Mononuclear cell (primary cell): ENCODE results near the gene THUMPD1. TPM values are rescaled to one million over a fixed set of nuclear protein-coding genes. Genes with fewer than 3 reads are reported as not detected.

Experiments used
- H3K27me3 ChIP-seq: 2 replicates; pipeline ENCODE4 v1.6.0; 2011; ENCODE audit warnings: low read length, control low read depth; ENCODE audit not compliant: insufficient read depth
- H3K4me1 ChIP-seq: 2 replicates; pipeline ENCODE4 v1.5.1; 2011; ENCODE audit warnings: mild to moderate bottlenecking, low read length, control low read depth; ENCODE audit not compliant: insufficient read depth
- H3K4me3 ChIP-seq: 2 replicates; pipeline ENCODE4 v1.5.1; 2011; ENCODE audit warnings: mild to moderate bottlenecking, low read length, moderate library complexity
- H3K9me3 ChIP-seq: 2 replicates; pipeline ENCODE4 v1.5.1; 2011; ENCODE audit warnings: low read depth, mild to moderate bottlenecking, control low read depth, low read length
- total RNA-seq: library from RNA; depleted of rRNA; stranded (reverse); fragments of >200 nt; gene quantifications from one replicate; pipeline ENCODE4 v1.2.3, GENCODE V29; 2012

The THUMPD1 gene
- total RNA-seq, 1 donor, result 132 TPM

DNA sequence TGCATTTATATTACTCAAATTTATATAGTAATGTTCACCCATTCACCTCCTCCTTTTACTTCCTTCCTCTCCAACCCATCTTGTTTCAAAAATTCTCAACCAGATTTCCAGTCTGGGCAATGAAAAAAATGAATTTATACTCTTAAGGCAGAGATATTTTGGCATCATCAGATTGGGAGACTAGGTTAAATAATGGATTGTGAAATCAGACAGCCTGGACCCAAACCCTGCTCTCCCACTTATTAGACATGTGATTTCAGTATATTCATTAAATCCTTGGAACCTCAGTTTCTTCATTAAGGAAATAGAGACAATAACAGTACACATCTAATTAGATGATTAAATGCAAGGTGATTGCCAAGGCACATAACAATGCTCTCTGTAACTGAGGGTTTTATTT is 52.0 kb downstream of the THUMPD1 start:
- Histone ChIP-seq H3K27me3 (no peaks in the 10 kb centered on the region), H3K9me3 (no peaks in the 10 kb centered on the region), H3K4me1 (peaks cover 13% of the 10 kb centered on the region), H3K4me3 (no peak overlapping the region)

DNA sequence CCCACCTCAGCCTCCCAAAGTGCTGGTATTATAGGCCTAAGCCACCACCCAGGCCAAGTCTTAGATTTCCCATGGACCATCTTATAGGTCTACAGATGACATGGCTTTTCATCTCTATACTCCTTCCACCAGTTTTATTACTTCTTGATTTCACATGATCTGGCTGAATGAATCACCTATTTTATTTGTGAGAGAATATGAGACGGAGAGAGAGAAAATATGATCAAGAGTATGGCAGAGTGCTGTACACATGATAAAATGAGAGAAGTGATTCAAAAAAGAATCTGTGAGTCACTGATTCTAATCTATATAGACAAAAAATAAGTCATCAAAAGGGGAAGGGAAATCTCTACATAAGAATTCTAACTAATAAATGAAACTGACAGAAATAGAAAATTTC is 57.8 kb downstream of the THUMPD1 start:
- H3K9me3 ChIP-seq, result no peaks in the 10 kb centered on the region
- no peaks in the 10 kb centered on the region for H3K27me3 ChIP-seq
- H3K4me1 ChIP-seq, result peaks cover 15% of the 10 kb centered on the region
- H3K4me3 ChIP-seq, result no peak overlapping the region

Other genes starting within 250 kb of the THUMPD1 start
- gene ACSM2B, start 165.5 kb downstream of the THUMPD1 start, total RNA-seq, result not detected
- 0.10 TPM for gene ACSM1, start 44.1 kb downstream of the THUMPD1 start, total RNA-seq
- 10.8 TPM for gene ACSM3, start 22.2 kb upstream of the THUMPD1 start, total RNA-seq
- 0.84 TPM for gene ERI2, start 64.7 kb upstream of the THUMPD1 start, total RNA-seq
- 0.94 TPM for gene REXO5, start 64.7 kb upstream of the THUMPD1 start, total RNA-seq
- 7.1 TPM for gene DCUN1D3, start 158.5 kb upstream of the THUMPD1 start, total RNA-seq
- gene LYRM1, start 159.0 kb upstream of the THUMPD1 start, total RNA-seq, result 22.7 TPM